HL-60 (cell line): ENCODE measurements around the gene GTPBP6.
"Not testable (repeated sequence)": the region's sequence is repeated elsewhere in the genome, so short reads cannot be mapped to it uniquely, and the experiment has no call there.

Source experiments
- GABPA ChIP-seq: IDR thresholded peaks from 2 replicates; pipeline ENCODE4 v1.6.1; 2012; ENCODE audit warnings: low read depth
- POLR2AphosphoS5 ChIP-seq: IDR thresholded peaks from 2 replicates; pipeline ENCODE4 v1.6.1; 2012; ENCODE audit warnings: low read depth
- TF ChIP-seq, protein P1 (sequence below): IDR thresholded peaks from one replicate; pipeline ENCODE4 v1.5.1; 2011; ENCODE audit warnings: low read length, control low read depth, inconsistent platforms; ENCODE audit not compliant: insufficient read depth
- TF ChIP-seq, protein P2 (sequence below): IDR thresholded peaks from 2 replicates; pipeline ENCODE4 v1.6.1; 2012; ENCODE audit warnings: low read depth; ENCODE audit not compliant: insufficient replicate concordance

GRCh38 chrX:282000-282681 lies 36.5 kb downstream of the GTPBP6 start:
- TF ChIP-seq, protein P1, sequence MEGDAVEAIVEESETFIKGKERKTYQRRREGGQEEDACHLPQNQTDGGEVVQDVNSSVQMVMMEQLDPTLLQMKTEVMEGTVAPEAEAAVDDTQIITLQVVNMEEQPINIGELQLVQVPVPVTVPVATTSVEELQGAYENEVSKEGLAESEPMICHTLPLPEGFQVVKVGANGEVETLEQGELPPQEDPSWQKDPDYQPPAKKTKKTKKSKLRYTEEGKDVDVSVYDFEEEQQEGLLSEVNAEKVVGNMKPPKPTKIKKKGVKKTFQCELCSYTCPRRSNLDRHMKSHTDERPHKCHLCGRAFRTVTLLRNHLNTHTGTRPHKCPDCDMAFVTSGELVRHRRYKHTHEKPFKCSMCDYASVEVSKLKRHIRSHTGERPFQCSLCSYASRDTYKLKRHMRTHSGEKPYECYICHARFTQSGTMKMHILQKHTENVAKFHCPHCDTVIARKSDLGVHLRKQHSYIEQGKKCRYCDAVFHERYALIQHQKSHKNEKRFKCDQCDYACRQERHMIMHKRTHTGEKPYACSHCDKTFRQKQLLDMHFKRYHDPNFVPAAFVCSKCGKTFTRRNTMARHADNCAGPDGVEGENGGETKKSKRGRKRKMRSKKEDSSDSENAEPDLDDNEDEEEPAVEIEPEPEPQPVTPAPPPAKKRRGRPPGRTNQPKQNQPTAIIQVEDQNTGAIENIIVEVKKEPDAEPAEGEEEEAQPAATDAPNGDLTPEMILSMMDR = not testable (repeated sequence)
- not testable (repeated sequence) for TF ChIP-seq POLR2AphosphoS5, GABPA
- TF ChIP-seq, protein P2, sequence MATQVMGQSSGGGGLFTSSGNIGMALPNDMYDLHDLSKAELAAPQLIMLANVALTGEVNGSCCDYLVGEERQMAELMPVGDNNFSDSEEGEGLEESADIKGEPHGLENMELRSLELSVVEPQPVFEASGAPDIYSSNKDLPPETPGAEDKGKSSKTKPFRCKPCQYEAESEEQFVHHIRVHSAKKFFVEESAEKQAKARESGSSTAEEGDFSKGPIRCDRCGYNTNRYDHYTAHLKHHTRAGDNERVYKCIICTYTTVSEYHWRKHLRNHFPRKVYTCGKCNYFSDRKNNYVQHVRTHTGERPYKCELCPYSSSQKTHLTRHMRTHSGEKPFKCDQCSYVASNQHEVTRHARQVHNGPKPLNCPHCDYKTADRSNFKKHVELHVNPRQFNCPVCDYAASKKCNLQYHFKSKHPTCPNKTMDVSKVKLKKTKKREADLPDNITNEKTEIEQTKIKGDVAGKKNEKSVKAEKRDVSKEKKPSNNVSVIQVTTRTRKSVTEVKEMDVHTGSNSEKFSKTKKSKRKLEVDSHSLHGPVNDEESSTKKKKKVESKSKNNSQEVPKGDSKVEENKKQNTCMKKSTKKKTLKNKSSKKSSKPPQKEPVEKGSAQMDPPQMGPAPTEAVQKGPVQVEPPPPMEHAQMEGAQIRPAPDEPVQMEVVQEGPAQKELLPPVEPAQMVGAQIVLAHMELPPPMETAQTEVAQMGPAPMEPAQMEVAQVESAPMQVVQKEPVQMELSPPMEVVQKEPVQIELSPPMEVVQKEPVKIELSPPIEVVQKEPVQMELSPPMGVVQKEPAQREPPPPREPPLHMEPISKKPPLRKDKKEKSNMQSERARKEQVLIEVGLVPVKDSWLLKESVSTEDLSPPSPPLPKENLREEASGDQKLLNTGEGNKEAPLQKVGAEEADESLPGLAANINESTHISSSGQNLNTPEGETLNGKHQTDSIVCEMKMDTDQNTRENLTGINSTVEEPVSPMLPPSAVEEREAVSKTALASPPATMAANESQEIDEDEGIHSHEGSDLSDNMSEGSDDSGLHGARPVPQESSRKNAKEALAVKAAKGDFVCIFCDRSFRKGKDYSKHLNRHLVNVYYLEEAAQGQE = not testable (repeated sequence)
